ENCODE data around the gene MESP2. TPM values are rescaled to one million over a fixed set of nuclear protein-coding genes. Genes with fewer than 3 reads are reported as not detected.

MESP2 gene
- total and polyA plus RNA-seq, 2 of the 13 experiments (the other 11 are each of a cell fraction or from before 2014, with no cell fraction given), result not detected

GRCh38 chr15:89776274-89777072 is at the start of gene MESP2 (continued):
- TF ChIP-seq ZFP91 (CRISPR knock-in tag; IDR thresholded peaks at IDR 0.05; ENCODE audit: borderline replicate concordance) (peak; percentile 79), NR2F1 (CRISPR knock-in tag; IDR thresholded peaks at IDR 0.05) (no peak), BCL6 (CRISPR knock-in tag; IDR thresholded peaks at IDR 0.05) (peak; percentile 36; the same call in 1 of the 2 replicates), GTF2F1 (IDR thresholded peaks at IDR 0.05; ENCODE audit: low read length) (no peak), NFYB (CRISPR knock-in tag; IDR thresholded peaks at IDR 0.05) (no peak), ZNF710 (CRISPR knock-in tag; IDR thresholded peaks at IDR 0.05; ENCODE audit: borderline replicate concordance) (peak; percentile 45; the same call in 1 of the 2 replicates), IRX3 (CRISPR knock-in tag; IDR thresholded peaks at IDR 0.05; ENCODE audit: borderline replicate concordance, low read depth) (peak; percentile 63; the same call in 1 of the 2 replicates), CSRNP1 (CRISPR knock-in tag; IDR thresholded peaks at IDR 0.05) (peak; percentile 23; the same call in 1 of the 2 replicates), ZNF382 (CRISPR knock-in tag; IDR thresholded peaks at IDR 0.05; ENCODE audit: borderline replicate concordance) (no peak), TCF12 (IDR thresholded peaks at IDR 0.05) (no peak), TCF12 (CRISPR knock-in tag; IDR thresholded peaks at IDR 0.05) (peak; percentile 26; the same call in 1 of the 2 replicates), ZNF580 (CRISPR knock-in tag; IDR thresholded peaks at IDR 0.05; ENCODE audit: borderline replicate concordance, low read depth) (peak; percentile 74; the same call in 1 of the 2 replicates), ZNF274 (CRISPR knock-in tag; IDR thresholded peaks at IDR 0.05) (peak; percentile 96), CHD4 (IDR thresholded peaks at IDR 0.05; ENCODE audit: borderline replicate concordance, low read length) (no peak), ARNTL (CRISPR knock-in tag; IDR thresholded peaks at IDR 0.05) (peak; percentile 42; the same call in 1 of the 2 replicates), KMT2B (CRISPR knock-in tag; IDR thresholded peaks at IDR 0.05) (0 out of 2 replicates have a peak, but pooled peaks have one; percentile 41)
- TF ChIP-seq, protein P1, sequence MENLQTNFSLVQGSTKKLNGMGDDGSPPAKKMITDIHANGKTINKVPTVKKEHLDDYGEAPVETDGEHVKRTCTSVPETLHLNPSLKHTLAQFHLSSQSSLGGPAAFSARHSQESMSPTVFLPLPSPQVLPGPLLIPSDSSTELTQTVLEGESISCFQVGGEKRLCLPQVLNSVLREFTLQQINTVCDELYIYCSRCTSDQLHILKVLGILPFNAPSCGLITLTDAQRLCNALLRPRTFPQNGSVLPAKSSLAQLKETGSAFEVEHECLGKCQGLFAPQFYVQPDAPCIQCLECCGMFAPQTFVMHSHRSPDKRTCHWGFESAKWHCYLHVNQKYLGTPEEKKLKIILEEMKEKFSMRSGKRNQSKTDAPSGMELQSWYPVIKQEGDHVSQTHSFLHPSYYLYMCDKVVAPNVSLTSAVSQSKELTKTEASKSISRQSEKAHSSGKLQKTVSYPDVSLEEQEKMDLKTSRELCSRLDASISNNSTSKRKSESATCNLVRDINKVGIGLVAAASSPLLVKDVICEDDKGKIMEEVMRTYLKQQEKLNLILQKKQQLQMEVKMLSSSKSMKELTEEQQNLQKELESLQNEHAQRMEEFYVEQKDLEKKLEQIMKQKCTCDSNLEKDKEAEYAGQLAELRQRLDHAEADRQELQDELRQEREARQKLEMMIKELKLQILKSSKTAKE (CRISPR knock-in tag; IDR thresholded peaks at IDR 0.05; ENCODE audit: borderline replicate concordance), result peak; percentile 38; the same call in 1 of the 2 replicates
